SK-N-SH (cell line): ENCODE measurements around the gene A2ML1. TPM values are rescaled to one million over a fixed set of nuclear protein-coding genes. Genes with fewer than 3 reads are reported as not detected.
A peak's percentile ranks its signal among the peaks of the same experiment; 100 is the strongest.

Source experiments
- CTCF ChIA-PET: fragments of 300-600, 350-600 bp; formaldehyde crosslinking; extraction: SDS; loops from one replicate; lab custom pipeline; 2021; lab: Yijun Ruan, JAX
- POLR2A ChIA-PET: fragments of 350-600 bp; sonication (Branson Sonifier 250); formaldehyde crosslinking; extraction: SDS; loops from one replicate; lab custom pipeline; 2020; ENCODE audit warnings: antibody characterized with exemption, inconsistent platforms; lab: Yijun Ruan, JAX
- DNase-seq: peaks from one replicate; pipeline ENCODE4 v3.0.0; 2012
- H2AFZ ChIP-seq: fragments of 200-600 bp; sonication (generic); 2 replicates; pipeline ENCODE4 v1.8.1; 2016; ENCODE audit warnings: antibody characterized with exemption, mild to moderate bottlenecking, low read depth
- H3F3A ChIP-seq: fragments of 200-600 bp; sonication (generic); replicated peaks from 2 replicates; pipeline ENCODE3; 2016; ENCODE audit warnings: antibody characterized with exemption, mild to moderate bottlenecking; ENCODE audit not compliant: insufficient read depth
- H3K27ac ChIP-seq, 2 experiments: fragments of 200-500 bp in 1 of 2; fragments of 200-600 bp in 1 of 2; sonication (Bioruptor generic) in 1 of 2; sonication (generic), shearing (Covaris generic) in 1 of 2; 2 replicates each; pipeline versions ENCODE4 v1.5.1 to v1.6.1; 2014 to 2016; ENCODE audit warnings: low read depth in 2 of 2, inconsistent platforms in 1 of 2, low read length in 1 of 2, mild to moderate bottlenecking in 1 of 2, mixed read lengths in 1 of 2
- H3K27me3 ChIP-seq: fragments of 200-600 bp; sonication (generic), shearing (Covaris generic); 2 replicates; pipeline ENCODE4 v1.6.1; 2016; ENCODE audit warnings: mixed run types; ENCODE audit not compliant: insufficient read depth
- H3K36me3 ChIP-seq, 2 experiments: fragments of 200-500 bp in 1 of 2; fragments of 200-600 bp in 1 of 2; sonication (Bioruptor generic) in 1 of 2; sonication (generic) in 1 of 2; replicated peaks in 1 of 2; 2 replicates each; pipeline versions ENCODE3 to v1.5.1; 2014 to 2016; ENCODE audit warnings: low read length in 1 of 2, mild to moderate bottlenecking in 1 of 2; ENCODE audit not compliant: insufficient read depth in 2 of 2, control insufficient read depth in 1 of 2
- H3K4me1 ChIP-seq, 2 experiments: fragments of 200-500 bp in 1 of 2; fragments of 200-600 bp in 1 of 2; sonication (Bioruptor generic) in 1 of 2; sonication (generic), shearing (Covaris generic) in 1 of 2; 2 replicates each; pipeline versions ENCODE4 v1.5.1 to v1.6.1; 2014 to 2016; ENCODE audit warnings: low read depth in 1 of 2, low read length in 1 of 2, mixed run types in 1 of 2; ENCODE audit not compliant: insufficient read depth in 2 of 2, control insufficient read depth in 1 of 2
- H3K4me2 ChIP-seq: fragments of 200-600 bp; sonication (generic), shearing (Covaris generic); 2 replicates; pipeline ENCODE4 v1.6.1; 2017; ENCODE audit warnings: mixed run types
- H3K4me3 ChIP-seq, 2 experiments: fragments of 200-500 bp in 1 of 2; fragments of 200-600 bp in 1 of 2; sonication (Bioruptor generic) in 1 of 2; sonication (generic), shearing (Covaris generic) in 1 of 2; 2 replicates each; pipeline versions ENCODE4 v1.5.1 to v1.8.1; 2014 to 2016; ENCODE audit warnings: low read depth in 2 of 2, inconsistent platforms in 1 of 2, low read length in 1 of 2, mild to moderate bottlenecking in 1 of 2, mixed read lengths in 1 of 2, moderate library complexity in 1 of 2
- H3K79me2 ChIP-seq: fragments of 200-600 bp; sonication (generic); 2 replicates; pipeline ENCODE4 v1.8.1; 2017; ENCODE audit warnings: mild to moderate bottlenecking; ENCODE audit not compliant: insufficient read depth
- H3K9ac ChIP-seq: fragments of 200-600 bp; sonication (generic); 2 replicates; pipeline ENCODE4 v1.6.1; 2017; ENCODE audit warnings: mixed run types
- H3K9me2 ChIP-seq: fragments of 200-600 bp; sonication (generic); 2 replicates; pipeline ENCODE4 v1.6.1; 2017; ENCODE audit warnings: mixed run types
- H3K9me3 ChIP-seq: fragments of 200-600 bp; sonication (generic); 2 replicates; pipeline ENCODE4 v1.6.1; 2017; ENCODE audit warnings: mixed run types, mild to moderate bottlenecking, moderate library complexity
- H4K20me1 ChIP-seq: fragments of 200-600 bp; sonication (generic); 2 replicates; pipeline ENCODE4 v1.6.1; 2017; ENCODE audit warnings: mild to moderate bottlenecking, mixed run types; ENCODE audit not compliant: insufficient read depth
- EP300 ChIP-seq, 2 experiments: IDR thresholded peaks; 2 replicates each; pipeline versions ENCODE4 v1.4.0 to v1.6.1; 2012; ENCODE audit warnings: borderline replicate concordance in 1 of 2, low read depth in 1 of 2, low read length in 1 of 2
- EZH2phosphoT487 ChIP-seq: fragments of 200-600 bp; sonication (generic); IDR thresholded peaks from 2 replicates; pipeline ENCODE4 v1.6.1; 2017; ENCODE audit warnings: low read depth, mixed run types, mild to moderate bottlenecking, antibody characterized with exemption, moderate library complexity, borderline replicate concordance
- FOSL2 ChIP-seq: IDR thresholded peaks from 2 replicates; pipeline ENCODE4 v1.4.0; 2012; ENCODE audit warnings: low read depth, mild to moderate bottlenecking, moderate library complexity, borderline replicate concordance
- FOXJ3 ChIP-seq: sonication (generic); formaldehyde crosslinking; IDR thresholded peaks from 2 replicates; pipeline ENCODE4 v1.5.1; 2020; ENCODE audit warnings: mild to moderate bottlenecking, missing genetic modification reagents
- FOXM1 ChIP-seq: IDR thresholded peaks from 2 replicates; pipeline ENCODE4 v1.4.0; 2012; ENCODE audit warnings: low read depth, mild to moderate bottlenecking
- GATA2 ChIP-seq: sonication (generic); formaldehyde crosslinking; IDR thresholded peaks from 2 replicates; pipeline ENCODE4 v1.5.0; 2020; ENCODE audit warnings: mild to moderate bottlenecking, missing genetic modification reagents
- MEF2A ChIP-seq: IDR thresholded peaks from 2 replicates; pipeline ENCODE4 v1.4.0; 2012; ENCODE audit warnings: low read depth, borderline replicate concordance
- MXI1 ChIP-seq: IDR thresholded peaks from 2 replicates; pipeline ENCODE4 v1.6.1; 2012; ENCODE audit warnings: mild to moderate bottlenecking, low read depth, low read length, improper control_type of control experiment
- NFIC ChIP-seq: IDR thresholded peaks from 2 replicates; pipeline ENCODE4 v1.4.0; 2012; ENCODE audit warnings: borderline replicate concordance
- NRF1 ChIP-seq: IDR thresholded peaks from 2 replicates; pipeline ENCODE4 v1.6.1; 2012; ENCODE audit warnings: low read depth, mild to moderate bottlenecking, low read length
- RAD21 ChIP-seq: IDR thresholded peaks from 2 replicates; pipeline ENCODE4 v1.6.1; 2012; ENCODE audit warnings: mild to moderate bottlenecking, low read length
- SIN3A ChIP-seq: IDR thresholded peaks from 2 replicates; pipeline ENCODE4 v1.6.1; 2012; ENCODE audit warnings: low read depth, mild to moderate bottlenecking, low read length, moderate library complexity, borderline replicate concordance
- TAF1 ChIP-seq: IDR thresholded peaks from 2 replicates; pipeline ENCODE4 v1.6.1; 2012; ENCODE audit warnings: low read depth, mild to moderate bottlenecking, low read length, moderate library complexity, borderline replicate concordance
- WGBS: methylation state at CpG from one replicate; pipeline ENCODE4 v1.1.6; 2017; ENCODE audit warnings: low lambda C conversion rate; 5-methylcytosine and 5-hydroxymethylcytosine counted together
- polyA plus RNA-seq, 3 experiments: library from polyadenylated mRNA; depleted of rRNA; stranded (reverse); fragments of >200 nt; gene quantifications; 2 replicates each; pipeline ENCODE4 v1.2.3, GENCODE V29; 2012
- TF ChIP-seq, protein P1 (sequence below): fragments of 200-600 bp; sonication (generic); IDR thresholded peaks from 2 replicates; pipeline ENCODE4 v1.6.1; 2017; ENCODE audit warnings: antibody characterized with exemption, mild to moderate bottlenecking, moderate library complexity

Gene A2ML1
- polyA plus RNA-seq, 1 of the 3 experiments (the other 2 are of a cell fraction), result not detected

DNA sequence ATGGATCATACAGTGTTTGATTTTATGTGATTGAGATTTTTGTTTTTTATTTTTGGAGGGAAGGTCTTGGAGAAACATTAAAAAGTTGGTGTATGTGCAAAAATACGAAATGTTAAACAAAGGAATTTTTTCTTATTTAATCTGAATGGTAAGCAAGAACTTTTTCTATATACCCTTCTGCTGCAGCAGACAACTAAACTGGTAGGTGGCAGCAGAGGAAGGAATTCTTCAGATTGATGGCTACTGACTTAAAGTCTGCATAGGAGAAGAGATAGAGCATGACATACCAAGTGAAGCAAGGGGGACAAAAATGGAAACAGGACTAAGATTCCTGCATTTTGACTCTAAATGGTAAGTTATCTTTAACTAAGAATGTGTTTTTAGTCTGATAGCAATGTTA, 42.0 kb upstream of the A2ML1 start (continued):
- TF ChIP-seq, protein P1, sequence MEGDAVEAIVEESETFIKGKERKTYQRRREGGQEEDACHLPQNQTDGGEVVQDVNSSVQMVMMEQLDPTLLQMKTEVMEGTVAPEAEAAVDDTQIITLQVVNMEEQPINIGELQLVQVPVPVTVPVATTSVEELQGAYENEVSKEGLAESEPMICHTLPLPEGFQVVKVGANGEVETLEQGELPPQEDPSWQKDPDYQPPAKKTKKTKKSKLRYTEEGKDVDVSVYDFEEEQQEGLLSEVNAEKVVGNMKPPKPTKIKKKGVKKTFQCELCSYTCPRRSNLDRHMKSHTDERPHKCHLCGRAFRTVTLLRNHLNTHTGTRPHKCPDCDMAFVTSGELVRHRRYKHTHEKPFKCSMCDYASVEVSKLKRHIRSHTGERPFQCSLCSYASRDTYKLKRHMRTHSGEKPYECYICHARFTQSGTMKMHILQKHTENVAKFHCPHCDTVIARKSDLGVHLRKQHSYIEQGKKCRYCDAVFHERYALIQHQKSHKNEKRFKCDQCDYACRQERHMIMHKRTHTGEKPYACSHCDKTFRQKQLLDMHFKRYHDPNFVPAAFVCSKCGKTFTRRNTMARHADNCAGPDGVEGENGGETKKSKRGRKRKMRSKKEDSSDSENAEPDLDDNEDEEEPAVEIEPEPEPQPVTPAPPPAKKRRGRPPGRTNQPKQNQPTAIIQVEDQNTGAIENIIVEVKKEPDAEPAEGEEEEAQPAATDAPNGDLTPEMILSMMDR, result peak; percentile 48
- TF ChIP-seq MXI1 (no peak), NRF1 (no peak), EZH2phosphoT487 (no peak), SIN3A (no peak), MEF2A (no peak), FOXM1 (no peak), RAD21 (peak; percentile 59), EP300 (IDR thresholded peaks at IDR 0.05; ENCODE audit: borderline replicate concordance in 1 of 2, low read depth in 1 of 2, low read length in 1 of 2) (no peak)

DNA sequence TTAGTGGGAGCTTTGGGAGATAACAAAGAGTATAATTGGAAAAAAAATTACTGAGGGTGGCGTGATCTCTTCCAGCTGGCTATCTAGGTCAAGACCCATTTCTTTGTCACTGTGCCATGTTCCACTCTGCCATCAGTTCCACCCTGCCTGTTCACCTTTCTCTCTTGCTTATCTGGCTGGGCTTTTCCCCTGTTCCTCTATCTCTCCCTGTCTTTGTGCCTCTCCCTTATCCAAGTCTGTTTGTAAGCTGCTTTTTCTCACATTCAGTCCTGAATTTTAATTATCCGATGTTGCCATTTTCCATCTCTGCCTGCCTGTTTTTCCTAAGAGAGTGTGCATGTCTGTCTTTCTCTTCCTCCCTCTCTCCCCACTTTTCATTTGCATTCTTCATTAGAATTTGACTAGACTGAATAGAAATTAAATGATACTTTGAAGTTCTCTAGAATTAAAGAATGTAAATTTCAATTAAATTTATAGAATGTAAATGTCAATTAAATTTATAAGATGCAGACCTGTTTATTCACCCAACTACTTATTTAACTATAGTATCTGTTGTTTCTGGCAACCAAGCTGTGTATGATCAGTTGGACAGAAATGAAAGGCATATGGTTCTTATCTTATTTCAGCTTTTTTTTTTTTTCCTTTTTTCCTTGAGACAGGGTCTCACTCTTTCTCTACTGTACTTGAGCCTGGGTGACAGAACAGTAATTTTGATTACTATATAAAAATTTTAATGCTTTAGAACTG, 40.9 kb upstream of the A2ML1 start:
- no peak overlapping the region for H3K4me2 ChIP-seq
- CTCF ChIA-PET, result interaction anchor here (0.7 to 2.4 kb wide), 9 partner anchors 9 to 167 kb away, joined by 3 to 11 read pairs (median 5); partner anchors contain the start of gene RIMKLB
- H3K9me2 ChIP-seq, result no peaks in the 10 kb centered on the region
- no peaks in the 10 kb centered on the region for H3K9me3 ChIP-seq
- H3K79me2 ChIP-seq, result no peaks in the 10 kb centered on the region
- DNase-seq, result peak; percentile 50
- peaks cover 0 to 15% of the 10 kb centered on the region in 2 experiments; a peak in 2 of 4 replicates for H3K4me1 ChIP-seq
- POLR2A ChIA-PET, result interaction anchor here (0.6 kb wide), 1 partner anchor 61 kb away, joined by 3 read pairs; no protein-coding TSS in a partner anchor
- peaks cover 22 to 37% of the 10 kb centered on the region in 2 experiments for H3K36me3 ChIP-seq
- no peak overlapping the region for H2AFZ ChIP-seq
- peak; percentile 28; the same call in 1 of the 2 replicates for TF ChIP-seq GATA2 (CRISPR knock-in tag)
- peak in 1 of 2 experiments; percentile 53; a peak in 2 of 4 replicates for TF ChIP-seq EP300 (IDR thresholded peaks at IDR 0.05; ENCODE audit: borderline replicate concordance in 1 of 2, low read depth in 1 of 2, low read length in 1 of 2)
- TF ChIP-seq FOSL2, result no peak
- TF ChIP-seq TAF1, result no peak
- TF ChIP-seq FOXJ3 (CRISPR knock-in tag), result 0 out of 2 replicates have a peak, but pooled peaks have one; percentile 42
- no peak for TF ChIP-seq NFIC
- TF ChIP-seq, all 33 proteins: peak for 3
- no peaks in the 10 kb centered on the region for H3F3A ChIP-seq
- no peak overlapping the region for H3K9ac ChIP-seq
- no peaks in the 10 kb centered on the region for H3K27me3 ChIP-seq
- H4K20me1 ChIP-seq, result 0 out of 2 replicates have a peak, but pooled peaks cover 3% of the 10 kb centered on the region
- H3K4me3 ChIP-seq, result no peak overlapping the region
- WGBS, result 56% methylated on average over 2 of the region's 2 CpGs
- peak overlapping the region in 1 of 2 experiments; percentile 75; a peak in 2 of 4 replicates for H3K27ac ChIP-seq
